Kidney (tissue), 14 donors: ENCODE data around the gene STK32B. TPM values are rescaled to one million over a fixed set of nuclear protein-coding genes. Genes with fewer than 3 reads are reported as not detected.

ENCODE experiments used
- DNase-seq, 5 donors: peaks; one replicate each; pipeline ENCODE4 v3.0.0-alpha.2; 2013 to 2020
- FAIRE-seq: peaks from 2 replicates; lab custom pipeline; 2012; peaks lifted over from hg19 to GRCh38; lab: Jason Lieb, UNC
- H3K27ac ChIP-seq, 2 donors: one replicate each; pipeline ENCODE4 v1.7.0; 2013; ENCODE audit warnings: low read depth in 2 of 2, low read length in 2 of 2, inconsistent platforms in 1 of 2
- H3K27me3 ChIP-seq: one replicate; pipeline ENCODE4 v1.7.1; 2013; ENCODE audit warnings: low read length, inconsistent platforms; ENCODE audit not compliant: control insufficient read depth, insufficient read depth
- H3K36me3 ChIP-seq, 3 donors: one replicate each; pipeline versions ENCODE4 v1.7.0 to v1.7.1; 2013; ENCODE audit warnings: low read length in 3 of 3, control low read depth in 1 of 3, inconsistent platforms in 1 of 3; ENCODE audit not compliant: insufficient read depth in 3 of 3, control insufficient read depth in 2 of 3
- H3K4me1 ChIP-seq, 3 donors: one replicate each; pipeline versions ENCODE4 v1.7.0 to v1.7.1; 2013; ENCODE audit warnings: low read length in 3 of 3, inconsistent platforms in 1 of 3, low read depth in 1 of 3; ENCODE audit not compliant: control insufficient read depth in 2 of 3, insufficient read depth in 2 of 3
- H3K4me3 ChIP-seq, 3 donors: one replicate each; pipeline versions ENCODE4 v1.7.0 to v1.8.1; 2013; ENCODE audit warnings: low read length in 3 of 3, control low read depth in 1 of 3, inconsistent platforms in 1 of 3
- H3K9ac ChIP-seq, 3 donors: one replicate each; pipeline versions ENCODE4 v1.7.0 to v1.7.1; 2013; ENCODE audit warnings: low read length in 3 of 3, control low read depth in 1 of 3, inconsistent platforms in 1 of 3
- H3K9me3 ChIP-seq, 3 donors: one replicate each; pipeline versions ENCODE4 v1.7.0 to v1.7.1; 2013; ENCODE audit warnings: low read length in 3 of 3, control low read depth in 1 of 3, inconsistent platforms in 1 of 3; ENCODE audit not compliant: control insufficient read depth in 2 of 3, insufficient read depth in 1 of 3
- CTCF ChIP-seq: IDR thresholded peaks from 3 replicates; pipeline ENCODE4 v1.5.1; 2012; ENCODE audit warnings: mild to moderate bottlenecking, moderate library complexity, borderline replicate concordance; ENCODE audit not compliant: insufficient read depth; ENCODE audit errors: extremely low read depth
- intact Hi-C: fragments of 100-400 bp; cut with DNase I; formaldehyde crosslinking; loops from one replicate; pipeline ENCODE4 v1.11.1; 2022
- polyA plus RNA-seq: library from polyadenylated mRNA; stranded (reverse); fragments of 350-450 nt; fragmentation: Illumina TruSeq; extraction: RNeasy Lipid Tissue Mini Kit (QIAGEN cat#74804); gene quantifications from one replicate; pipeline ENCODE4 v1.2.3, GENCODE V29; 2014; ENCODE audit warnings: low read depth, low replicate concordance; ENCODE audit not compliant: insufficient read depth
- total RNA-seq: library from RNA; stranded (reverse); fragmentation: NEBNext Ultra II Directional; extraction: Animal tissue kit (Norgen Biotek cat#: 25700); gene quantifications from one replicate; pipeline ENCODE4 v1.2.1, GENCODE V29; 2021
- donor health status: control.
- donor health status: control.
- donor health status: control.
- donor health status: control.
- donor health status: control.
- donor health status: DM: yes; HTN: yes; CAD: no.
- donor health status: Normal renal cell carcinoma (clear cell type).

The STK32B gene
- total and polyA plus RNA-seq, 2 donors from 2014 or later = 18.1 to 18.2 TPM

DNA sequence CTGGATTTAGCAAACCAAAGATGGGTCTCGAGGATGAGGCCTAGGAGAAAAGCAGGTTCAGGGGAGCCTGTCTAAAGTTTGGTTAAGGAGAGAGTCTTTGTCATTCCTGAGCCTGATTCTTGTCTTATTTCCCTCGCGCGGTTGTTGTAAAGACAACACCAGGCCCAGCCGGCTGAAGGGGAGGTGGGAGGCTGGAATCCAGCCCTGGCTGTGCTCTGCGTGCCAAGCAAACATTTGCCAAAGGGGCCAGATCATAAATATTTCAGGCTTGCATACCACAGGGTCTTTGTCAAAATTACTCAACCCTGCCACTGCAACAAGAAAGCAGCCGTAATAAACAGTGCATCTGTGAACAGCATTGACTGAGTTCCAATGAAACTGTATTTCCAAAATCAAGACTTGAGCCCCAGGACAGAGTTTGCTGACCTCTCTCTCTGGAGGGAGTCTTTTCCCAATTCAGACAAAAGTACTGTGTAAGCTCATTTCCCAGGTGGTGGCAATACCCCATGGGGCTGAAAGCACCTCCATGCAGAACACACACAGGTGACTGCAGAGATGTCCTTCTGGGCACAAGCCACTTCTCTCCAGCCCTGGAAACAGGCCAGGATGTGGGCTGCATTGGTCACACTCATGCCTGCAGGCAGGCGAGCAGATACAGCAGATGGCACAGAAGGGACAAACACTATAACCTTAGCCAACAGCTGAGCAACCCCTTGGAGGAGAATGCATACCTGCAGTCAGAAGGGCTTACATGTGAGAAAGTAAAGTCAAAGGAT, 320.3 kb downstream of the STK32B start:
- H3K9me3 ChIP-seq = peaks cover 0 to 5% (median 0%) of the 10 kb centered on the region in 3 donors
- intact Hi-C loops = no loop called here
- no peak overlapping the region for H3K9ac ChIP-seq
- H3K4me3 ChIP-seq = no peak overlapping the region
- no peaks in the 10 kb centered on the region for H3K4me1 ChIP-seq
- TF ChIP-seq CTCF = no peak
- H3K27me3 ChIP-seq = no peaks in the 10 kb centered on the region
- no peak overlapping the region for H3K27ac ChIP-seq
- no peak for FAIRE-seq
- no peaks in the 10 kb centered on the region for H3K36me3 ChIP-seq
- DNase-seq = no peak

GRCh38 chr4:5372198-5372597, 320.9 kb downstream of the STK32B start:
- FAIRE-seq = no peak
- H3K9ac ChIP-seq = no peak overlapping the region

GRCh38 chr4:5373327-5373726, 322.0 kb downstream of the STK32B start:
- Histone ChIP-seq H3K9me3 (peaks cover 0 to 5% (median 0%) of the 10 kb centered on the region in 3 donors), H3K27ac (no peak overlapping the region), H3K4me3 (no peak overlapping the region), H3K4me1 (no peaks in the 10 kb centered on the region), H3K36me3 (no peaks in the 10 kb centered on the region), H3K27me3 (no peaks in the 10 kb centered on the region), H3K9ac (no peak overlapping the region)
- intact Hi-C loops = no loop called here
- DNase-seq = no peak
- no peak for FAIRE-seq
- no peak for TF ChIP-seq CTCF

More at GRCh38 chr4:5372198-5372597, 320.9 kb downstream of the STK32B start:
- no peak overlapping the region for H3K27ac ChIP-seq
- no peaks in the 10 kb centered on the region for H3K27me3 ChIP-seq
- no peak for TF ChIP-seq CTCF
- H3K4me3 ChIP-seq = no peak overlapping the region
- no peaks in the 10 kb centered on the region for H3K4me1 ChIP-seq
- H3K9me3 ChIP-seq = peaks cover 0 to 5% (median 0%) of the 10 kb centered on the region in 3 donors
- intact Hi-C loops = no loop called here
- DNase-seq = no peak
- no peaks in the 10 kb centered on the region for H3K36me3 ChIP-seq
